HUES48 (cell line): Measurements from ENCODE around the gene DKK1.

Source experiments
- H3K27ac ChIP-seq: one replicate; pipeline ENCODE4 v1.7.0; 2013; ENCODE audit warnings: low read depth, low read length, inconsistent platforms
- H3K27me3 ChIP-seq: 2 replicates; pipeline ENCODE4 v1.6.1; 2013; ENCODE audit warnings: mild to moderate bottlenecking, low read length; ENCODE audit not compliant: control insufficient read depth, insufficient read depth
- H3K36me3 ChIP-seq: 2 replicates; pipeline ENCODE4 v1.6.1; 2013; ENCODE audit warnings: low read length; ENCODE audit not compliant: control insufficient read depth, insufficient read depth
- H3K4me1 ChIP-seq: 2 replicates; pipeline ENCODE4 v1.6.1; 2013; ENCODE audit warnings: mild to moderate bottlenecking, low read length; ENCODE audit not compliant: control insufficient read depth, insufficient read depth
- H3K4me3 ChIP-seq: 2 replicates; pipeline ENCODE4 v1.5.1; 2013; ENCODE audit warnings: mild to moderate bottlenecking, low read depth, low read length
- H3K9ac ChIP-seq: 2 replicates; pipeline ENCODE4 v1.6.1; 2013; ENCODE audit warnings: mild to moderate bottlenecking, low read depth, low read length, moderate library complexity
- H3K9me3 ChIP-seq: 2 replicates; pipeline ENCODE4 v1.6.1; 2013; ENCODE audit warnings: low read length; ENCODE audit not compliant: control insufficient read depth, insufficient read depth

Gene DKK1

GRCh38 chr10:52284416-52285013 lies 29.6 kb upstream of the DKK1 start:
- Histone ChIP-seq H3K9me3 (no peaks in the 10 kb centered on the region), H3K36me3 (no peaks in the 10 kb centered on the region), H3K27ac (no peak overlapping the region), H3K4me1 (0 out of 2 replicates have a peak, but pooled peaks cover 6% of the 10 kb centered on the region), H3K4me3 (no peak overlapping the region), H3K27me3 (no peaks in the 10 kb centered on the region), H3K9ac (no peak overlapping the region)

- Histone ChIP-seq H3K27me3 (no peaks in the 10 kb centered on the region), H3K4me3 (no peak overlapping the region), H3K9ac (no peak overlapping the region), H3K36me3 (no peaks in the 10 kb centered on the region), H3K9me3 (no peaks in the 10 kb centered on the region), H3K27ac (no peak overlapping the region), H3K4me1 (no peaks in the 10 kb centered on the region)
Observed at GRCh38 chr10:52287866-52288265, 26.2 kb upstream of the DKK1 start.

- Histone ChIP-seq H3K9me3 (no peaks in the 10 kb centered on the region), H3K27ac (no peak overlapping the region), H3K9ac (no peak overlapping the region), H3K4me3 (no peak overlapping the region), H3K4me1 (0 out of 2 replicates have a peak, but pooled peaks cover 2% of the 10 kb centered on the region), H3K36me3 (no peaks in the 10 kb centered on the region), H3K27me3 (no peaks in the 10 kb centered on the region)
Observed at GRCh38 chr10:52297747-52298146, 16.3 kb upstream of the DKK1 start.

GRCh38 chr10:52300599-52301277 lies 13.3 kb upstream of the DKK1 start:
- Histone ChIP-seq H3K9ac (no peak overlapping the region), H3K36me3 (no peaks in the 10 kb centered on the region), H3K27me3 (no peaks in the 10 kb centered on the region), H3K4me3 (no peak overlapping the region), H3K4me1 (0 out of 2 replicates have a peak, but pooled peaks cover 2% of the 10 kb centered on the region), H3K9me3 (no peaks in the 10 kb centered on the region), H3K27ac (no peak overlapping the region)

GRCh38 chr10:52308251-52309031 lies 5.6 kb upstream of the DKK1 start:
- Histone ChIP-seq H3K27me3 (peaks cover 52% of the 10 kb centered on the region), H3K27ac (no peak overlapping the region), H3K9me3 (no peaks in the 10 kb centered on the region), H3K4me3 (peak overlapping the region; percentile 59), H3K9ac (no peak overlapping the region), H3K4me1 (peaks cover 6% of the 10 kb centered on the region), H3K36me3 (no peaks in the 10 kb centered on the region)

- Histone ChIP-seq H3K9me3 (no peaks in the 10 kb centered on the region), H3K27ac (no peak overlapping the region), H3K4me3 (peak overlapping the region; percentile 82), H3K36me3 (no peaks in the 10 kb centered on the region), H3K4me1 (peaks cover 11% of the 10 kb centered on the region), H3K9ac (no peak overlapping the region), H3K27me3 (peaks cover 93% of the 10 kb centered on the region)
Observed at GRCh38 chr10:52312942-52313255, 1.2 kb upstream of the DKK1 start.

GRCh38 chr10:52313256-52313932 lies 687 bp upstream of the DKK1 start:
- no peaks in the 10 kb centered on the region for H3K9me3 ChIP-seq
- no peaks in the 10 kb centered on the region for H3K36me3 ChIP-seq
- peak overlapping the region; percentile 21 for H3K27ac ChIP-seq
- H3K27me3 ChIP-seq, result peaks cover 94% of the 10 kb centered on the region
- peak overlapping the region; percentile 82 for H3K4me3 ChIP-seq
- peaks cover 11% of the 10 kb centered on the region for H3K4me1 ChIP-seq
- no peak overlapping the region for H3K9ac ChIP-seq

- Histone ChIP-seq H3K9me3 (no peaks in the 10 kb centered on the region), H3K9ac (no peak overlapping the region), H3K4me3 (peak overlapping the region; percentile 82), H3K27ac (no peak overlapping the region), H3K36me3 (no peaks in the 10 kb centered on the region), H3K4me1 (peaks cover 11% of the 10 kb centered on the region), H3K27me3 (peaks cover 78% of the 10 kb centered on the region)
Observed at GRCh38 chr10:52314822-52315552, 906 bp downstream of the DKK1 start.

- Histone ChIP-seq H3K27ac (no peak overlapping the region), H3K36me3 (no peaks in the 10 kb centered on the region), H3K9me3 (no peaks in the 10 kb centered on the region), H3K4me1 (peaks cover 11% of the 10 kb centered on the region), H3K4me3 (no peak overlapping the region), H3K27me3 (peaks cover 68% of the 10 kb centered on the region), H3K9ac (no peak overlapping the region)
Observed at GRCh38 chr10:52316001-52316400, 1.9 kb downstream of the DKK1 start.

- no peak overlapping the region for H3K4me3 ChIP-seq
- H3K36me3 ChIP-seq, result no peaks in the 10 kb centered on the region
- no peaks in the 10 kb centered on the region for H3K9me3 ChIP-seq
- H3K27me3 ChIP-seq, result peaks cover 63% of the 10 kb centered on the region
- H3K9ac ChIP-seq, result no peak overlapping the region
- no peak overlapping the region for H3K27ac ChIP-seq
- peaks cover 11% of the 10 kb centered on the region for H3K4me1 ChIP-seq
Observed at GRCh38 chr10:52316500-52316899, 2.4 kb downstream of the DKK1 start.
